WTC11 (cell line): ENCODE measurements around the gene IL6R. TPM values are rescaled to one million over a fixed set of nuclear protein-coding genes. Genes with fewer than 3 reads are reported as not detected.

Source experiments
- ATAC-seq: fragments of 200-7000 bp; cut with Tn5 transposase; 2 replicates; pipeline ENCODE4 v1.10.0; 2021; ENCODE audit warnings: mild to moderate bottlenecking, moderate library complexity
- CTCF ChIA-PET: fragments of 300-600 bp; sonication (Branson Sonifier 250); formaldehyde crosslinking; loops from one replicate; lab custom pipeline; 2021; ENCODE audit warnings: antibody characterized with exemption; lab: Charles Lee
- POLR2A ChIA-PET: fragments of 350-600 bp; sonication (Branson Sonifier 250); formaldehyde crosslinking; loops from one replicate; lab custom pipeline; 2021; ENCODE audit warnings: antibody characterized with exemption; lab: Charles Lee
- DNase-seq: peaks from one replicate; pipeline ENCODE4 v3.0.0; 2021; ENCODE audit warnings: low spot score
- H3K27ac Mint-ChIP-seq: 2 replicates; pipeline ENCODE4 v1.8.0; 2021; ENCODE audit warnings: mixed read lengths
- H3K27me3 Mint-ChIP-seq: 2 replicates; pipeline ENCODE4 v1.8.0; 2021; ENCODE audit warnings: low read depth, mild to moderate bottlenecking, moderate library complexity, mixed read lengths
- H3K36me3 Mint-ChIP-seq: 2 replicates; pipeline ENCODE4 v1.8.0; 2021; ENCODE audit warnings: mixed read lengths
- H3K4me1 Mint-ChIP-seq: 2 replicates; pipeline ENCODE4 v1.8.0; 2022; ENCODE audit warnings: mixed read lengths
- H3K4me3 Mint-ChIP-seq: 2 replicates; pipeline ENCODE4 v1.8.0; 2021; ENCODE audit warnings: mild to moderate bottlenecking, moderate library complexity, mixed read lengths
- H3K9me3 Mint-ChIP-seq: 2 replicates; pipeline ENCODE4 v1.8.0; 2021; ENCODE audit warnings: mixed read lengths
- ATF2 ChIP-seq: sonication (generic); formaldehyde crosslinking; IDR thresholded peaks from 2 replicates; pipeline ENCODE4 v1.8.1; 2022; ENCODE audit warnings: low read depth, missing genetic modification reagents, borderline replicate concordance
- FOXK1 ChIP-seq: sonication (generic); formaldehyde crosslinking; IDR thresholded peaks from 2 replicates; pipeline ENCODE4 v1.8.0; 2022; ENCODE audit warnings: mild to moderate bottlenecking, moderate library complexity, missing genetic modification reagents
- FOXP1 ChIP-seq: sonication (generic); formaldehyde crosslinking; IDR thresholded peaks from 2 replicates; pipeline ENCODE4 v1.8.0; 2022; ENCODE audit warnings: missing genetic modification reagents, mild to moderate bottlenecking, moderate library complexity, borderline replicate concordance
- NR1H2 ChIP-seq: sonication (generic); formaldehyde crosslinking; IDR thresholded peaks from 2 replicates; pipeline ENCODE4 v1.9.0; 2021; ENCODE audit warnings: mild to moderate bottlenecking, moderate library complexity, missing genetic modification reagents
- PRRX2 ChIP-seq: fragments of 250-450 bp; sonication (Bioruptor Pico); IDR thresholded peaks from 2 replicates; pipeline ENCODE4 v1.8.0; 2021; ENCODE audit warnings: mild to moderate bottlenecking
- RELA ChIP-seq: sonication (generic); formaldehyde crosslinking; IDR thresholded peaks from 2 replicates; pipeline ENCODE4 v1.8.1; 2022; ENCODE audit warnings: missing genetic modification reagents, mild to moderate bottlenecking, borderline replicate concordance
- RORB ChIP-seq: fragments of 250-450 bp; sonication (Bioruptor Pico); IDR thresholded peaks from 2 replicates; pipeline ENCODE4 v1.9.0; 2021; ENCODE audit warnings: mild to moderate bottlenecking
- SMAD3 ChIP-seq: sonication (generic); formaldehyde crosslinking; IDR thresholded peaks from 2 replicates; pipeline ENCODE4 v1.8.0; 2022; ENCODE audit warnings: missing genetic modification reagents, mild to moderate bottlenecking, borderline replicate concordance
- SOX15 ChIP-seq: fragments of 250-450 bp; sonication (Bioruptor Pico); IDR thresholded peaks from 2 replicates; pipeline ENCODE4 v1.9.0; 2021; ENCODE audit warnings: mild to moderate bottlenecking
- STAT6 ChIP-seq: sonication (generic); formaldehyde crosslinking; conservative IDR thresholded peaks from 2 replicates; pipeline ENCODE4 v1.8.1; 2023; ENCODE audit warnings: mild to moderate bottlenecking, low read depth, missing genetic modification reagents, moderate library complexity
- TCF7 ChIP-seq: sonication (generic); formaldehyde crosslinking; IDR thresholded peaks from 2 replicates; pipeline ENCODE4 v1.8.0; 2022; ENCODE audit warnings: mild to moderate bottlenecking, low read depth, missing genetic modification reagents, moderate library complexity
- ZNF121 ChIP-seq: sonication (generic); formaldehyde crosslinking; IDR thresholded peaks from 2 replicates; pipeline ENCODE4 v1.8.0; 2023; ENCODE audit warnings: missing genetic modification reagents
- ZNF396 ChIP-seq: fragments of 250-450 bp; sonication (Bioruptor Pico); IDR thresholded peaks from 2 replicates; pipeline ENCODE4 v1.8.0; 2021; ENCODE audit warnings: mild to moderate bottlenecking, moderate library complexity, borderline replicate concordance
- ZNF423 ChIP-seq: fragments of 250-450 bp; sonication (Bioruptor Pico); IDR thresholded peaks from 2 replicates; pipeline ENCODE4 v2.1.2; 2022; ENCODE audit warnings: mild to moderate bottlenecking, moderate library complexity
- ZNF425 ChIP-seq: fragments of 250-450 bp; sonication (Bioruptor Pico); conservative IDR thresholded peaks from 2 replicates; pipeline ENCODE4 v1.9.0; 2021; ENCODE audit warnings: mild to moderate bottlenecking
- ZNF671 ChIP-seq: fragments of 250-450 bp; sonication (Bioruptor Pico); IDR thresholded peaks from 2 replicates; pipeline ENCODE4 v1.8.0; 2021; ENCODE audit warnings: mild to moderate bottlenecking
- ZSCAN18 ChIP-seq: fragments of 250-450 bp; sonication (Bioruptor Pico); IDR thresholded peaks from 2 replicates; pipeline ENCODE4 v2.1.2; 2022; ENCODE audit warnings: mild to moderate bottlenecking, moderate library complexity
- total RNA-seq: library from RNA; stranded (reverse); gene quantifications from 3 replicates; pipeline ENCODE4 v1.2.3, GENCODE V29; 2021
- TF ChIP-seq, protein P1 (sequence below): sonication (generic); formaldehyde crosslinking; IDR thresholded peaks from 2 replicates; pipeline ENCODE4 v1.8.0; 2023; ENCODE audit warnings: missing genetic modification reagents
- TF ChIP-seq, protein P2 (sequence below): sonication (generic); formaldehyde crosslinking; IDR thresholded peaks from 2 replicates; pipeline ENCODE4 v1.8.1; 2022; ENCODE audit warnings: mild to moderate bottlenecking, moderate library complexity, missing genetic modification reagents
- TF ChIP-seq, protein P3 (sequence below): sonication (generic); formaldehyde crosslinking; IDR thresholded peaks from 2 replicates; pipeline ENCODE4 v1.8.1; 2022; ENCODE audit warnings: missing genetic modification reagents, borderline replicate concordance

IL6R gene
- total RNA-seq, 1 experiment from 2014 or later: 7.0 TPM

GRCh38 chr1:154400381-154400801 is 4.8 kb upstream of the IL6R start (continued):
- no peak for TF ChIP-seq ZNF425 (CRISPR knock-in tag)

GRCh38 chr1:154402409-154402921 is 2.7 kb upstream of the IL6R start:
- Mint-ChIP-seq H3K4me3 (no peak overlapping the region), H3K4me1 (peaks cover 15% of the 10 kb centered on the region), H3K9me3 (0 out of 2 replicates have a peak, but pooled peaks cover 3% of the 10 kb centered on the region), H3K36me3 (no peaks in the 10 kb centered on the region), H3K27ac (no peak overlapping the region), H3K27me3 (peaks cover 46% of the 10 kb centered on the region)
- ChIA-PET POLR2A (no interaction called here), CTCF (interaction anchor here (1.7 kb wide), 1 partner anchor 77 kb away, joined by 6 read pairs; no protein-coding TSS in a partner anchor)
- ATAC-seq (no peak), DNase-seq (no peak)
- TF ChIP-seq, protein P1, sequence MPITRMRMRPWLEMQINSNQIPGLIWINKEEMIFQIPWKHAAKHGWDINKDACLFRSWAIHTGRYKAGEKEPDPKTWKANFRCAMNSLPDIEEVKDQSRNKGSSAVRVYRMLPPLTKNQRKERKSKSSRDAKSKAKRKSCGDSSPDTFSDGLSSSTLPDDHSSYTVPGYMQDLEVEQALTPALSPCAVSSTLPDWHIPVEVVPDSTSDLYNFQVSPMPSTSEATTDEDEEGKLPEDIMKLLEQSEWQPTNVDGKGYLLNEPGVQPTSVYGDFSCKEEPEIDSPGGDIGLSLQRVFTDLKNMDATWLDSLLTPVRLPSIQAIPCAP (CRISPR knock-in tag): no peak
- TF ChIP-seq NR1H2 (no peak), ZNF396 (no peak), ATF2 (no peak), ZNF121 (CRISPR knock-in tag) (no peak), RELA (CRISPR knock-in tag) (no peak), ZNF423 (CRISPR knock-in tag) (no peak), PRRX2 (CRISPR knock-in tag) (no peak), RORB (CRISPR knock-in tag) (no peak), FOXP1 (CRISPR knock-in tag) (no peak), ZSCAN18 (CRISPR knock-in tag) (no peak), TCF7 (no peak), STAT6 (CRISPR knock-in tag) (no peak), SMAD3 (CRISPR knock-in tag) (no peak), FOXK1 (CRISPR knock-in tag) (no peak), ZNF671 (CRISPR knock-in tag) (no peak), SOX15 (no peak)
- TF ChIP-seq, protein P2, sequence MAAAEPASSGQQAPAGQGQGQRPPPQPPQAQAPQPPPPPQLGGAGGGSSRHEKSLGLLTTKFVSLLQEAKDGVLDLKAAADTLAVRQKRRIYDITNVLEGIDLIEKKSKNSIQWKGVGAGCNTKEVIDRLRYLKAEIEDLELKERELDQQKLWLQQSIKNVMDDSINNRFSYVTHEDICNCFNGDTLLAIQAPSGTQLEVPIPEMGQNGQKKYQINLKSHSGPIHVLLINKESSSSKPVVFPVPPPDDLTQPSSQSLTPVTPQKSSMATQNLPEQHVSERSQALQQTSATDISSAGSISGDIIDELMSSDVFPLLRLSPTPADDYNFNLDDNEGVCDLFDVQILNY: no peak
- TF ChIP-seq, protein P3, sequence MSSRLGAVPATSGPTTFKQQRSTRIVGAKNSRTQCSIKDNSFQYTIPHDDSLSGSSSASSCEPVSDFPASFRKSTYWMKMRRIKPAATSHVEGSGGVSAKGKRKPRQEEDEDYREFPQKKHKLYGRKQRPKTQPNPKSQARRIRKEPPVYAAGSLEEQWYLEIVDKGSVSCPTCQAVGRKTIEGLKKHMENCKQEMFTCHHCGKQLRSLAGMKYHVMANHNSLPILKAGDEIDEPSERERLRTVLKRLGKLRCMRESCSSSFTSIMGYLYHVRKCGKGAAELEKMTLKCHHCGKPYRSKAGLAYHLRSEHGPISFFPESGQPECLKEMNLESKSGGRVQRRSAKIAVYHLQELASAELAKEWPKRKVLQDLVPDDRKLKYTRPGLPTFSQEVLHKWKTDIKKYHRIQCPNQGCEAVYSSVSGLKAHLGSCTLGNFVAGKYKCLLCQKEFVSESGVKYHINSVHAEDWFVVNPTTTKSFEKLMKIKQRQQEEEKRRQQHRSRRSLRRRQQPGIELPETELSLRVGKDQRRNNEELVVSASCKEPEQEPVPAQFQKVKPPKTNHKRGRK: no peak
